Activated T-helper 1 cell treated with anti-CD3 and anti-CD28 coated beads, Interleukin-2, amount 50 U/mL, for 16 hours (primary cell): ENCODE data around the gene LATS2.

ENCODE experiments used
- DNase-seq, 2 donors: peaks; one replicate each; pipeline ENCODE4 v3.0.0-alpha.2; 2020; ENCODE audit warnings: low read depth in 1 of 2, low spot score in 1 of 2

LATS2 gene

DNA sequence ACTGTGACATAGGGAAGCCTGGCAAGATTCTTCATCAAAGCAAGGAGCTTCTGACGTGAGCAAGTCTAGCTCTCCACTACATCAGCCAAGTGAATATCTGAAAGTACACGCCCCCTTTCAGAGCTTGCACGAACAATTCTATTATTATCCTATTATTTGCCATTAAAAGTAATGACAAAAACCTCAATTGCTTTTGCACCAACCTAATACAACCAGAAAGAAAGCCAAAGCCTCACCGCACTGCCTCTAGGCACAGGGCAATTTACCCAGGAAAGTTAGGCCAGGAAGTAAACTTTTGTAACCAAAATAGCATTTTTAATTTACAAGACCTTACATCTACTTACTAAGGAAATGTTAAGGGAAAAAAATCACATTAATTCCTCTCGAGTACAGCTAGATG, 41.2 kb downstream of the LATS2 start:
- no peak for DNase-seq

DNA sequence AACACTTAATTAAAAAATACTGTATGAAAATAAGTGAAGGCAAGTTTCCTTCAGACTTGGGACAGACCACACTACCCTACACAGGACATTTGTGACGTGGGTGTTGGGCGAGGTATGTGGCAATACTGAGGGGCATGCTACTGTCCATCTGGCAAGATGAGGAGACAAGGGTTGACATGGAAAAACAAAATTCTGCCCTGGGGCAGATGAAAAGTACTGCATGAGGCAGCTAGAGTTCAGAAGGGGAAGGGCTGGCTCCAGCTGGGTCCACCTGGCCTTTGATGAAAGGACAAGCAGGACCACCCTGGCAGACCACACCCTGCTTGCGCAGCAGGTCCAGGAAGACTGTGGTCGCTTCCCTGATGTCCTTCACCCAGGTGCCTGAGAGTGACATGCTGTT, 43.2 kb downstream of the LATS2 start:
- no peak for DNase-seq

DNA sequence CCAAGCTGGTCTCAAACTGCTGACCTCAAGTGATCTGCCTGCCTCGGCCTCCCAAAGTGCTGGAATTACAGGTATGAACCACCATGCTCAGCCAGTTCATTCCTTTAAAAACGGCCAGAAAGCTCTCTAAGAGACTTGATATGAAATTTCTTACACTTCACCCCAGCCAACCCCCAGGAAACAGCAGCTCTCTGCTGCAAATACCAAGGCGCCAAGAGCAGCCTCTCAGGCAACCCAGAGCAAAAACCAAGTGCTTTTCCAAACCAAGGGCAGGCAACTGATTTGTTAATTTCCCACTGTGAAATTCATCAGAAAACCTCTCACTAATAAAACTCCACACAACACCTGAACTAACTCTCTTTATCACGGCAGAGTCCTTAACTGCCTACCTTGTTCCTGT, 44.9 kb downstream of the LATS2 start:
- no peak for DNase-seq

DNA sequence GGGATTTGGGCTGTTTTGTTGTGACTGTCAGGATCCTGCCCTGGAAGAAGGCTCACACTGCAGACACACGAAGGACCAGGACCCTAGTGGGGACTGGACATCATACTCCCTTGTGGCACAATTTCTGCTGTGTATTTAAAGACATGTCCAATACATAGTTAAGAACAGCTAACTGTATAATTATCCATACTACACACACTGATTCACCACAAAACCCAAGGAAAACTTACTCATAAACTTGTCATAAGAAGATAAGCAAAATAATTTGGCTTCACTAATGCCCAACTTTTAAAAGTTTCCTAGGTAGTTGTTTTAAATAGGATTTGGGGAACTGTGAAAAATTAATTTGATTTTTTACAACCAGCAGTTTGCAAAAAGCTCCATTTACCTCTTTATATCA, 46.1 kb downstream of the LATS2 start:
- no peak for DNase-seq

DNA sequence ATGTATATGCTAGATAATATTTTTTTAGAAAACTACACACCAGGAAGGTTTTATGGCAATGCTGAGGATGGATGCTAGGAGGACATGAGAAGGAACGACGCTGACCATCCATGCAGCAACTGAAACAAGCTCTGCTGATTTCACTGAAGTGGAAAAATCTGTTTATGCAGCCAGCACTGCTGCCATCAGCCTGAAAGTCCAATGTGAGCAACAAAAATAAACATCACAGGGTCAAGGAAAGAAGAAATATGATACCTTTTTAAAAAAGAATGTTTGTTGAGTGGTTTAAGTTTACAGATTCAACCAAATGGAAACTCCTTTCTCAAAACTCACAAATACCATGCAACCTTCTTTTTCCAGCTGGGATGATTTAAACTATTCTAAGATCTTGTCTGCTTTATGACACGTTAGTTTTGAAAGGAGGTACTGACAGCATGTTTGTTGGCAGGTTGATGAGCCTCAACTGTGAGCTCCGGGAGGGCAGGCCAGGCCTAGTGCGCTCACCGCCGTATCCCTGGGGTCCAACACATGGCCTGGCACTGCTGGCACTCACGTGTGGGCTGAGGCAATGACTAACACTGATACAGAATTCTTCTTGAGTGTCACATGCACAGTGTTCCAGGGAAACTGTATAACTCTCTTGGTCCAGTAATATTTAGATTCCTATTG, 46.8 kb downstream of the LATS2 start:
- DNase-seq = no peak

DNA sequence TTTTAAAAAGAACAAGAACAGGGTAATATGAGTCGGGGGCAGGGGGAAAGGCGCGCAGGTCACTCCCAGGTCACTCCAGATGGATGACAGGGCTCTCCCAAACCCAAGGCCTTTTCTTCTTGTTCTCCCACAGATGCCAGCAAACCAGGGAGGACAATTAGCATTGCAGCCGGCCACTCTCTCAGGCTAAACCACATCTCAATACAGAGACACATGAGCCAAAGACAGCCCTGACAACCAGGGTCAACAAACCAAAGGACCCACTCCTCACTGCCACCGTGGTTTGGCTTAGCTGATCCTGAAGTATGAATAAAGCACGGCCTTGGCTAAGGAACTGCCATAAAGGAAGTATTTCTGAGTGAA, 47.3 kb downstream of the LATS2 start:
- no peak for DNase-seq

DNA sequence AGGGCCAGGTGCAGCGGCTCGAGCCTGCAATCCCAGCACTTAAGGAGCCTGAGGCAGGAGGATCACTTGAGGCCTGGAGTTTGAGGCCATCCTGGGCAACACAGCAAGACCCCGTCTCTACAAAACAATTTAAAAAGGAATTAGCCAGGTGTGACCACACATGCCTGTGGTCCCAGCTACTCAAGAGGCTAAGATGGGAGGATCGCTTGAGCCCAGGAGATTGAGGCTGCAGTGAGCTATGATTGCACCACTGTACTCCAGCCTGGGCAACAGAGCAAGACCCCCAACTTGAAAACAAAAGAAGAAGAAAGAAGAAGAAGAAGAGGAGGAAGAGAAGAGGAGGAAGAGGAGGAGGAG, 47.7 kb downstream of the LATS2 start:
- no peak for DNase-seq

DNA sequence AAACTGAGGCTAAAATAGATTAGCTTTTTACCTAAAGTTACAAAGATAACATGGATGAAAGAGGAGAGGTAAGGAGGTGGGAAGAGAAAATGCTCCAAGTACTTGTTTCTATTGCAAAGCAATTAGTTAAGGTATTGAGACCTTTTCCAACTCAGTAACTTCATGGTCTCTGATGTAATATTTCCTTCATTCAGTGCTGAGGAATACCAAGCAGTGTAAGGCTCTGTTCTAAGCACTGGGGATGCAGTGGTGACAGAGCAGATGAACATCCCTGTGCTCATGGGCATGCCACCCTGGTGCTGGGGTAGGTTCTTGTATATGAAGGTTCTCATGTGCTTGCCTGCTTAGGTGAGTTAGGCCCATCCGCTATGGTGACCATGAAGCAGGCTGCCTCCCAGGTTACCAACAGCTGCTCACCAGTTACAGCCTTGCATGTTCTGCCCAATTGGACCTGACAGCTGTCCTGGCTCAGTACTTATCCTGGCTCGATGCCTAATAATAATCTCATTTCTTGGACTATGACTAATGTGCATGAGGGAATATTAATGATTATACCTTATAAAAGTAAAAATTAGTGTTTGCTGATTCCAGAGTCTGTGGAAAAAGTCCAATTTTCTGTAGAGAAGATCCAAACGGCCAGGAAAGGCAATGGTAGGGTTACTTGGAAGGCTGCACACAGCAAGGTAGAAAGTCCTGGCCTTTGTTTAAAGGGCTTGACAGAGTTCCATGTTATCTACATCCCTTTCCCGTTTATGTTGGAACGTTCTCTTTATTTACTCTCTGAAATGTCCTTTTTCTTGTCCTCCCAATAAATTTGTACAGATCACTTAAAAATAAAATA, 48.3 kb downstream of the LATS2 start:
- DNase-seq = no peak

DNA sequence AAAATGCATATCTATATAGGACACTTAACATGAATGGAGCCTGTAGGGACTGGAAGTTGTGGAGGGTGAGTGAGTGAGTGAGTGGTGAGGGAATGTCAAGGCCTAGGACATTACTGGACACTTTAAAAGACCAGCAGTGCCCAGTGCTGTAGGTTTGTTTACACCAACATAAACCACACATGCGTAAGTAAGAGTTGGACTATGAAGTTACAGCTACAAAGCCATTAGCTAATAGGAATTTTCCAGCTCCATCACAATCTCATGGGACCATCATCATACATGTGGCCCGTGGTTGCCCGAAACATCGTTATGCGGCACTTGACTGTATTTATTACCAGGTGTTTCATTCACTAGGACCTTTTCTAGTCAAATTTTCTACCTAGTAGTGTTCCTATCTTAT, 49.2 kb downstream of the LATS2 start:
- no peak for DNase-seq

DNA sequence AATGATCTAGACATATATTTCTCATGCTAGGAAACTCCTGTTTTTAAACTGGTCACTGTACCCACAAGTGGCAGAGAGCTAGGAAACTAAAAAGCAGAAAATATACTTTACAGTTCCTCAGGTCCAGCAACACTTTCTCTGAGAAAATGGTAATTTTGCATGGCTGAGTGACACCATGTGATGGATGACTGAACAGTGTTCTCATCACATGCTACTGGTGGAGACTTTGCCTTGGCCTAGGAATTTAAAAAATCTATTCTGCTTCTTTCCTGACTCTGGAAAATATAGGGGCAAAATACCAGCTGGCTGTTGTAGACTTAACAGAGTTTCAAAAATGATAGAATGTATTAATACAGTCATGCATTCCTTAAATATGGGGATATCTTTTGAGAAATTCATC, 50.0 kb downstream of the LATS2 start:
- no peak for DNase-seq

DNA sequence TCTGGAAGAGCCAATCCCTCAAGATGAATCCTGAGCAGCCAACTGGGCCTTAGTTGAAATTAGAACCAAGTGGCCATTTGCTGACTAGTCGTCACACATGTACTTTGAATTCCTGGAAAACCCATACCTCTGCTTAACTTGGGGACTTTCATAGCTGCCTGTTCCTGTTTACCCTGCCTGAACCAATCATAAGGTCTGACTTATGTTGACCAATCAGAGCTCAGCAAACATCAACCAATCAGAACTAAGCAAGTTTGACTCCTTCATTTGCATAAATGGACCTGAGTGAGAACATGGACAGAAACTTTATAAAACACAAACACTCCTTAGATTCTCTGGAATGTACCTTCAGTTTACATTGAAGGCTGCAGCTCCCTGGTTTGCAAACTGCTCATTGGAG, 50.8 kb downstream of the LATS2 start:
- DNase-seq = no peak

DNA sequence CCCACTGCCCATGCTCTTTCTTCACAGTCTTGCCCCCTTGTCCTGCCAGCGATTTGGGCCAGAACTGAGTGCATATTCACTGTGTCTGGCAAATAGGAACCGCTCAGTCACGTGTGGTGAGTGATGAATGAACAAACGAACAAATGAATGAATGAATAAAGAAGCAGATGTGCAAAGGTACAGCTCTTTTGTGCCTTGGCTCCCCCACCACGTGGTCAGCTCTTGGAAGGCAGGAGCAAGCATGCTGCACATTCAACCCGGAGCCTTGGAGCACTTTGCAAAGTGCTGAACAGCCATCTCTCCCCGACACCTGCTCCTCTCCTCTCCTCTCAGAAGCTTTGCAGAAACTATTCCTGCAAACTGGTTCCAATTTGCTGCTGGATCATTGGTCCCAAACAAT, 52.4 kb downstream of the LATS2 start:
- no peak for DNase-seq

DNA sequence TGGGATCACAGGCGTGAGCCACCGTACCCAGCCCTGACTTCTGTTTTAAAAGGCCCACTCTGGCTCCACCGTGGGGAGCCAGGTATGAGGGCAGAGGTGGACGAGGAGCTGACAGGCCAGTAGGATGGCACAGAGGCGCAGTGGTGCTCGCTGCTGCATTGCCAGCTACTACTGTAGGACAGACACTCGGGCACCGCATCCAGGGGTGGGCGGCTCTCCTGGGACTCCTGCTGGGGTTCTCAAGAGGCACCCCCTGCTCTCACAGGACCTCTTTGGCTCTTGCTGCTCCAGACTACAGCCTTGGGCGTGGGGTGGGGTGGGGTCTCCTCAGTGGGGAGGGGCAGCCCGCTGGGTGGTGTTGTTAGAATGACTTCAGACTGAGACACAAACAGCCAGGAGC, 53.4 kb downstream of the LATS2 start:
- no peak for DNase-seq

DNA sequence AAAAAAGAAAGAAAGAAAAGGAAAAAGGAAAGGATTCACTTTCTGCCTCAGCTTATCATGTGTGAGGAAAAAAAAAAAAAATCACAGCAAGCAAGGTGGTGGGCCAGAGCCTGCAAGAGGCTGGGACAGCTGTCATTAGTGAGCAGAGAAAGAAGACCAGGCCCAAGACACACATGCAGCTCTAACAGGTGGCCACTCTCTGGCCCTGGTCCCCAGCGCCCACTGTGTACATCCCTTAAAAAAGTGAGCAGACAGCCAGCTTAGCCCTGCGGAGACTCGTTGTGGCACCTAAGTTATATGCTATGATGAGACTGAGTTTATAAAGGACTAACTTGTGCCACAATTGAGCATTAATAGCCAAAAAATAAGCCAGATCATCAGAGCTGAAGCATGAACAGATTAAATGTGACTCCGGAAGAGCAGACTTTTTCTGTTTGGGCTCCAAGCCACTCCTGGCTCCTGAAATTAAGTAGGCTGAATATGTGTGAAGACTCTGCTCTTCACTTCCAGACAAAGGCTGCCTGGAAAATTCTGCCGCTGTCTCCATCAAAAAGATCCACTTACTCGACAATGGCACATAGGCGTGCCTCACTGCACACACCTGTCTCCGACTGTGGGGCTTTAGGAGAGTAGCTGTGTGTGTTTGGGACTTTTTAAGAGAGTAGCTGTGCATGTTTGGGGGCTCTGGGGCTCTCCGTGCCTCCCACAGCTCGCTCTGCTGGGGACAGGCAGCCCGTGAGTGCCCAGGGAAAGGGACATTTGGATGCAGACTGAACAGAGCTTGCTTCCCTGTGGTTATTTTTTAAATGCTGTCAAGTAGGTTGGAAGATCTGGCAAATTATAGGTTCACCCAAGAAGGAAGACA, 55.0 kb downstream of the LATS2 start:
- no peak for DNase-seq

DNA sequence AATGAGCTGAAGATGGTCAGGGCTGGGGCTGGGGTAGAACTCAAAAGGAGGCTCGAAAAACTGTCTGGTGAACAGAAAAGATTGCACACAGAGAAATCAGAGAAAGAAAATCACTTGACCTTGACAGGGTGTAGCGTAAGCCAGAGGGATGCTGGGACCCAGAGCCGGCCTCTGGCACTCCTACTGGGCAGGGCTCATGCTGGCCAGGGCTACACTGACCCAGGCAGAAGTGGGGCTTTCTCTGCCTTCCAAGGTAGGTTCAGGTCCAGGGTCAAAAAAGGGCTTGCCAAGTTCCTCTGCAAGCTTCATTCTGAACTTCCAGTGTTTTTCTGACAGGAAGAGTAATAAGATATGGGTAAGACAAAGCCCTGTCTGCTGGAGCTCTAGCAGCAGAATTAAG, 56.2 kb downstream of the LATS2 start:
- DNase-seq = no peak

DNA sequence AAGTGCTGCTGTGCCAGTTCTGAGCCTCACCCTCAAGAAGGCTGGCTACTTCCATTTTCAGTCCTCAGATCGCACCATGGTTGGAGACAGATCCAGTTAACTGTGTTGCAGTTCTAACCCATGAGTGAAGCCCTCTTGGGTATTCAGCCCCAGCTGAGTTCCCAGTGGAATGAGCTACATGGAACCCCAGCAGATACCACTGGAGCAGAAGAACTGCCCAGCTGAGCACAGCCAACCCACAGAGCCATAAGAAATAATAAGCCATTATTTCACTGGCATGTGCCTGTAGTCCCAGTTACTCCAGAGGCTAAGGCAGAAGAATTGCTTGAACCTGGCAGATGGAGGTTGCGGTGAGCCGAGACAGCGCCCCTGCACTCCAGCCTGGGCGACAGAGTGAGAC, 59.9 kb downstream of the LATS2 start:
- no peak for DNase-seq

DNA sequence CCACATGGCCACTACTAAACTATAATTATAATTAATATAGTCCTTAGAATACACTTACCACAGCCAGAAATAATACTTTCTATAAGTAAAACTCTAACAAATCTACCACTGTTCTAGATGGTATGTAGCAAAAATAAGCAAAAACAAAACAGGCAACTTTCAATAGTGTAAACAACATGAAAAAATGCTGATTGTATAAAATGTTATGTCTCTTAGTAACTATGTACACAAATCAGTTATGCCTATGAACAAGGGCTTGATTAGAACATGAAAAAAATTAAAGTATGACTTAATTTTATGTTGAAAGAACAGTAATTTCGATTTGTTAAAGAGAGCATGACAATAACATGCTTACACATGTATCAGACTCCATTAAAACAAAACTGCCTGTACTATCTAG, 60.7 kb downstream of the LATS2 start:
- DNase-seq = no peak

DNA sequence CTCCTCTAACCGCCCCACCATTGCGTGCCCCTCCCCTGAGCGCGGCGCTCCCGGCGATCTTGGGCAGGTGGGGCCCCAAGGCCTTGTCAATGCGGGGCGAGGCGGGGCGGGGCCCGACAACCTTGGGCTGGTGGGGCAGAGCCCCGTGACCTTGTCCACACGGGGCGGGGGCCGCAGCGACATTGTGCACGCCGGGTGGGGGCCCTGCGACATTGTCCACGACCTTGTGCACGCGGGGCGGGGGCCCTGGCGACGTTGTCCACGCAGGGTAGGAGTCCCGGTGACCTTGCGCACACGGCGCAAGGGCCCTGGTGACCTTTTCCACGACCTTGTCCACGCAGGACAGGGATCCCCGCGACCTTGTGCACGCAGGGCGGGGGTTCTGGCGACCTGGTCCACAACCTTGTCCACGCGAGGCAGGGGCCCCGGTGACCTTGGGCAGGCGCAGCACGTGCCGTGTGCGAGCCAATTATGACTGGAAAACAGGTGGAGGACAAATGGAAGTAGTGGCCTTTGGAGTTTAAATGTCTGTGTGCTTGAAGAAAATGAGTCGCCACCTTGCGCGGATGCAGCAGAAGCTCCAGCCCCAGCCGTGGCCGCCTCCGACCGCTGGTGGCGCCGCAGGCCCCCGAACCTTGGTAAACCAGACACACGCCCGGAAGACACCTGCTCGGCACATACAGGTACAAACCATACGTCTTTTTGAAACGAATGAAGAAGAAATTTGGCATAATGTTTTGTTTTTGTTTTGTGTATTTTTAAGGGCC, 62.6 kb downstream of the LATS2 start:
- no peak for DNase-seq

DNA sequence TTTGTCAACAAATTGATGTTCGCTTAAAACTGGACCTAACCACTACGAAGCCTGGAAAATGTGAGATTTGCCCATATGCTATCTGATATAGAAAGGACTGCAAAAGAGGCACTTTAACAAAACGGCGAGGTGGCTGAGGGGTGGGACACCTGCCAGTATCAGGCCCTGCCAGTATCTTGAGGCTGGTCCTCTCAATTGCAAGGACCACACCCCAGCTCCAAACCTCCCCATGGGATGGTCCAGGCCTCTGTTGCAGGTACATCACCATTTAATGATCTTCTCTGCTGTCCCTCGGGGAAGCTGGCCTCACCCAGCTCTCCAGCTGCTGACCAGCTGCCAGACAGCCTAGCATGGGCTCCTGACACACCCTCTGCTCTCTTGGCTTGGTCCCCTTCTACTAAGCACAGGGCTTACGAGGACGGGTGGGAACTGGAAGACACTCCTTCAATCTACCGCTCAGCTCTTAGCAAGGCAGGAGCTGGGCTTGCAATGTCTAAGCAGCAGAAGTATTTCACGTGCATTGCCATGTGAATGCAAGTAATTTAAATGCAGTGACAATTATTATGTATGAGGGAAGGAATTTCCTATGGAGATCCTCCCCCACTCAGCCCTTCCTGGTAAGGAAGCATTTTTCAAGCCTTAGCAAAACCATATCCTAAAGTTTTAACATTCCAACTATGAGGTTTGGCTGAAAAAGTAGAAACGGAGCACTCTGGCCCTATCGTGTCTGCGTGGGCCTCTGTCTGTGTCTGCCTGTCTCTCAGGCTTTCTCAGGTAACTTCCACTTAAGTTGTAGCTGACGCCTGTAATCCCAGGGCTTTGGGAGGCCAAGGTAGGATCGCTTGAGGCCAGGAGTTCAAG, 63.9 kb downstream of the LATS2 start:
- DNase-seq = no peak

DNA sequence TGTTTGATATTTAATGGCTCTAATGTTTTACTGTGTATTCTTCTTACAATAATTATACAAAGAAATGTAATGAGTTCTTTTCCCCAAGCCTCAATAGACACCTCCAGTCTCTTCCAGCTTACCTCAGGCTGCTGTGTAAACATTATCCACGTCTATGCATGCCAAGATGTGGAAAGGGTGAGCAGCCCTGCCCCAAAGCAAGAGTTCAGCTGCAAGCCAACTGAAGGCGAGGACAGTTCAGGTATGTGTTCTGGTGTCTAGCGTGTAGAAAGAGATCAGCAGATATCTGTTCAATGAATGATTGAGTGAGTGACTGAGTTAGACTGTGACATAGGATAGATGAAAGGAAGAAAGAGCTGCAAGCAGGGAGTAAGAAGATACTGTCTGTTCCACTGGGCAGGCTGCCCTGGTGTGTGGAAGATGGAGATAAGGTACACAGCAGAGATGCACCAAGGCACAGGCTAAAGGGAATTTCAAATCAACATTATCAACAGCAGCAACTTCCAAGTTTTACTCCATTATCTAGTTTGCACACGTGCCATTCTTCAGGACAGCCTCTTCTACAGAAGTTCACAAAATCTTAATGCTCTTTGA, 66.0 kb downstream of the LATS2 start:
- no peak for DNase-seq
